H9 (cell line): ENCODE measurements around the gene NDE1. TPM values are rescaled to one million over a fixed set of nuclear protein-coding genes. Genes with fewer than 3 reads are reported as not detected.

Experiments used
- DNase-seq: peaks from one replicate; pipeline ENCODE4 v3.0.0-alpha.2; 2017
- H2AFZ ChIP-seq: one replicate; pipeline ENCODE4 v1.6.1; 2013; ENCODE audit warnings: mild to moderate bottlenecking, low read length, control low read depth, moderate library complexity
- H2AK5ac ChIP-seq: 2 replicates; pipeline ENCODE4 v1.6.1; 2013; ENCODE audit warnings: low read length, control low read depth, mixed read lengths; ENCODE audit not compliant: insufficient read length
- H2BK120ac ChIP-seq: one replicate; pipeline ENCODE4 v1.6.1; 2013; ENCODE audit warnings: low read depth, mild to moderate bottlenecking, low read length, control low read depth, inconsistent platforms; ENCODE audit not compliant: poor library complexity, severe bottlenecking
- H2BK12ac ChIP-seq: 2 replicates; pipeline ENCODE4 v1.6.1; 2013; ENCODE audit warnings: low read length, control low read depth, mixed read lengths, low read depth; ENCODE audit not compliant: insufficient read length
- H2BK15ac ChIP-seq: 2 replicates; pipeline ENCODE4 v1.6.1; 2013; ENCODE audit warnings: low read depth, low read length, control low read depth
- H2BK20ac ChIP-seq: one replicate; pipeline ENCODE4 v1.6.1; 2013; ENCODE audit warnings: low read depth, mild to moderate bottlenecking, low read length, control low read depth, inconsistent platforms; ENCODE audit not compliant: poor library complexity, severe bottlenecking
- H2BK5ac ChIP-seq: 2 replicates; pipeline ENCODE4 v1.6.1; 2013; ENCODE audit warnings: low read length, control low read depth, mixed read lengths; ENCODE audit not compliant: insufficient read length
- H3K14ac ChIP-seq: 2 replicates; pipeline ENCODE4 v1.6.1; 2013; ENCODE audit warnings: low read length, control low read depth; ENCODE audit not compliant: insufficient read depth
- H3K18ac ChIP-seq: 2 replicates; pipeline ENCODE4 v1.6.1; 2013; ENCODE audit warnings: low read depth, mild to moderate bottlenecking, mixed read lengths, low read length, control low read depth; ENCODE audit not compliant: insufficient read length
- H3K23ac ChIP-seq: 2 replicates; pipeline ENCODE4 v1.6.1; 2013; ENCODE audit warnings: low read length, control low read depth, mixed read lengths, low read depth; ENCODE audit not compliant: insufficient read length
- H3K23me2 ChIP-seq: 2 replicates; pipeline ENCODE4 v1.6.1; 2013; ENCODE audit warnings: low read depth, mild to moderate bottlenecking, mixed read lengths, low read length, control low read depth; ENCODE audit not compliant: insufficient read length, poor library complexity, severe bottlenecking
- H3K27ac ChIP-seq: 2 replicates; pipeline ENCODE4 v1.5.1; 2013; ENCODE audit warnings: low read length, control low read depth, mixed read lengths, low read depth; ENCODE audit not compliant: insufficient read length
- H3K27me3 ChIP-seq: 2 replicates; pipeline ENCODE4 v1.6.1; 2013; ENCODE audit warnings: low read length, control low read depth, inconsistent platforms; ENCODE audit not compliant: insufficient read depth
- H3K4ac ChIP-seq: 2 replicates; pipeline ENCODE4 v1.6.1; 2013; ENCODE audit warnings: low read depth, mild to moderate bottlenecking, control low read depth, inconsistent platforms, low read length, moderate library complexity
- H3K4me1 ChIP-seq: 2 replicates; pipeline ENCODE4 v1.6.1; 2013; ENCODE audit warnings: low read length, control low read depth, inconsistent platforms; ENCODE audit not compliant: insufficient read depth
- H3K4me2 ChIP-seq: 2 replicates; pipeline ENCODE4 v1.6.1; 2013; ENCODE audit warnings: low read length, control low read depth, mixed read lengths; ENCODE audit not compliant: insufficient read length, insufficient read depth
- H3K56ac ChIP-seq: 2 replicates; pipeline ENCODE4 v1.6.1; 2013; ENCODE audit warnings: low read depth, mild to moderate bottlenecking, mixed read lengths, low read length, control low read depth; ENCODE audit not compliant: insufficient read length
- H3K79me1 ChIP-seq: 2 replicates; pipeline ENCODE4 v1.6.1; 2013; ENCODE audit warnings: low read depth, mild to moderate bottlenecking, moderate library complexity, low read length, control low read depth, inconsistent platforms; ENCODE audit not compliant: insufficient read depth, poor library complexity, severe bottlenecking
- H3K79me2 ChIP-seq: 2 replicates; pipeline ENCODE4 v1.6.1; 2013; ENCODE audit warnings: low read length, control low read depth, inconsistent platforms; ENCODE audit not compliant: insufficient read depth
- H3K9ac ChIP-seq: 2 replicates; pipeline ENCODE4 v1.6.1; 2013; ENCODE audit warnings: low read length, control low read depth, mixed read lengths; ENCODE audit not compliant: insufficient read length; ENCODE audit errors: extremely low read depth
- H3K9me3 ChIP-seq: one replicate; pipeline ENCODE4 v1.6.1; 2013; ENCODE audit warnings: low read depth, low read length, inconsistent platforms; ENCODE audit not compliant: control insufficient read depth
- H3T11ph ChIP-seq: one replicate; pipeline ENCODE4 v1.6.1; 2013; ENCODE audit warnings: mild to moderate bottlenecking, low read length, control low read depth, inconsistent platforms
- H4K20me1 ChIP-seq: one replicate; pipeline ENCODE4 v1.6.1; 2013; ENCODE audit not compliant: control insufficient read depth, insufficient read length, insufficient read depth
- H4K5ac ChIP-seq: 2 replicates; pipeline ENCODE4 v1.6.1; 2013; ENCODE audit warnings: low read depth, mild to moderate bottlenecking, mixed read lengths, low read length, control low read depth; ENCODE audit not compliant: insufficient read length
- H4K8ac ChIP-seq: replicated peaks from 2 replicates; pipeline ENCODE4 v1.6.1; 2013; ENCODE audit warnings: low read length, control low read depth, mixed read lengths, low read depth; ENCODE audit not compliant: insufficient read length
- H4K91ac ChIP-seq: 2 replicates; pipeline ENCODE4 v1.6.1; 2013; ENCODE audit warnings: low read depth, mild to moderate bottlenecking, moderate library complexity, mixed read lengths, low read length, control low read depth; ENCODE audit not compliant: insufficient read length
- H3K27ac Mint-ChIP-seq, 3 experiments: 2 replicates in 2 of 3; 3 replicates in 1 of 3; pipeline ENCODE4 v1.8.0; 2020 to 2021; ENCODE audit warnings: mixed read lengths in 3 of 3, mild to moderate bottlenecking in 1 of 3, moderate library complexity in 1 of 3
- H3K27me3 Mint-ChIP-seq: 2 replicates; pipeline ENCODE4 v1.8.0; 2021; ENCODE audit warnings: low read depth, mild to moderate bottlenecking, moderate library complexity, mixed read lengths
- H3K36me3 Mint-ChIP-seq, 3 experiments: 2 replicates in 2 of 3; 3 replicates in 1 of 3; pipeline ENCODE4 v1.8.0; 2020 to 2021; ENCODE audit warnings: low read depth in 3 of 3, mixed read lengths in 3 of 3; ENCODE audit not compliant: insufficient read depth in 1 of 3
- H3K4me1 Mint-ChIP-seq, 2 experiments: 2 replicates each; pipeline ENCODE4 v1.8.0; 2020; ENCODE audit warnings: mixed read lengths in 2 of 2
- H3K4me3 Mint-ChIP-seq, 2 experiments: 2 replicates in 1 of 2; 3 replicates in 1 of 2; pipeline ENCODE4 v1.8.0; 2020 to 2021; ENCODE audit warnings: mild to moderate bottlenecking in 2 of 2, mixed read lengths in 2 of 2, moderate library complexity in 1 of 2
- H3K9me3 Mint-ChIP-seq, 2 experiments: 2 replicates in 1 of 2; 3 replicates in 1 of 2; pipeline ENCODE4 v1.8.0; 2020; ENCODE audit warnings: mild to moderate bottlenecking in 2 of 2, mixed read lengths in 2 of 2, moderate library complexity in 1 of 2
- WGBS: extraction: QIAGEN DNeasy Blood & Tissue Kit; methylation state at CpG from one replicate; pipeline ENCODE4 v1.1.7; 2013; ENCODE audit warnings: missing lambda C conversion rate, low lambda C conversion rate, mixed read lengths; ENCODE audit not compliant: insufficient read length; ENCODE audit errors: extremely low coverage; 5-methylcytosine and 5-hydroxymethylcytosine counted together
- total RNA-seq: library from RNA; stranded (reverse); gene quantifications from 2 replicates; pipeline ENCODE4 v1.2.1, GENCODE V29; 2021
- TF ChIP-seq, protein P1 (sequence below): fragments of 200-600 bp; sonication (generic); conservative IDR thresholded peaks from 3 replicates; pipeline ENCODE4 v1.8.0; 2021; ENCODE audit warnings: antibody characterized with exemption, mild to moderate bottlenecking

The NDE1 gene
- total RNA-seq, 1 experiment from 2014 or later, result 49.6 TPM

DNA sequence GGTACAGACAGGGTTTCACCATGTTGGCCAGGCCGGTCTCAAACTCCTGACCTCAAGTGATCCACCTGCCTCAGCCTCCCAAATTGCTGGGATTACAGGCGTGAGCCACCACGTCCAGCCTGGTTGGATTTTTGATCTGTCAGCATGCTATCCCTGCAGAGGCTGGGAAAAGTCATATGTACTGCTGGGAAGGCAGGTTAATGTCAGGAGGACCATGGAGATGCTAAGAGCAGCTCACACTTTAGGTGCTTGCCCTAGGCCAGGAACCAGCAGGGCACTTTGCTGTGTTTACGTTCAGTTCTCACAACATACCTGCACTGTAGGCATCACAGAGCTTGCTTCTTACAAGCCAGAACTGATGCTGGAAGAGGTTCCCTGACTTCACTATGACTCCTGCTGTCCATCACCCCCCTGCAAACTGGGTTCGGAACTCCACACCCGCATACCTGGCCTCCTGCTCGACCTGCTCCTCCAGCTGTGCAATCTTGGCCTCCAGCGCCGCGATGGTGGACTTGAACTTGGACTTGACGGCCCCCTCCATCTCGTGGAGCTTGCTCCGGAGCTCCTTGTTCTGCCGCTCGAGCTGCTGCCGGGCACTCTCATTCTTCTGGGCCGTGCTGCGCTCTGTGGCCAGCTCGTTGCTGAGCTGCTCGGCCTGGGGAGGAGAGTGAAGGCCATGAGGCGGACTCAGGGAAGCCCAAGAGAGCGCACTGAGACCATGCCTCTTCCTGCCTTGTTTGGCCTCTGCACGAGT, 66.8 kb downstream of the NDE1 start:
- H3K4me3 Mint-ChIP-seq, result no peak overlapping the region
- no peak overlapping the region for H3K4ac ChIP-seq
- no peaks in the 10 kb centered on the region for H3K9me3 Mint-ChIP-seq

More for the DNA sequence above, 66.8 kb downstream of the NDE1 start:
- TF ChIP-seq, protein P1, sequence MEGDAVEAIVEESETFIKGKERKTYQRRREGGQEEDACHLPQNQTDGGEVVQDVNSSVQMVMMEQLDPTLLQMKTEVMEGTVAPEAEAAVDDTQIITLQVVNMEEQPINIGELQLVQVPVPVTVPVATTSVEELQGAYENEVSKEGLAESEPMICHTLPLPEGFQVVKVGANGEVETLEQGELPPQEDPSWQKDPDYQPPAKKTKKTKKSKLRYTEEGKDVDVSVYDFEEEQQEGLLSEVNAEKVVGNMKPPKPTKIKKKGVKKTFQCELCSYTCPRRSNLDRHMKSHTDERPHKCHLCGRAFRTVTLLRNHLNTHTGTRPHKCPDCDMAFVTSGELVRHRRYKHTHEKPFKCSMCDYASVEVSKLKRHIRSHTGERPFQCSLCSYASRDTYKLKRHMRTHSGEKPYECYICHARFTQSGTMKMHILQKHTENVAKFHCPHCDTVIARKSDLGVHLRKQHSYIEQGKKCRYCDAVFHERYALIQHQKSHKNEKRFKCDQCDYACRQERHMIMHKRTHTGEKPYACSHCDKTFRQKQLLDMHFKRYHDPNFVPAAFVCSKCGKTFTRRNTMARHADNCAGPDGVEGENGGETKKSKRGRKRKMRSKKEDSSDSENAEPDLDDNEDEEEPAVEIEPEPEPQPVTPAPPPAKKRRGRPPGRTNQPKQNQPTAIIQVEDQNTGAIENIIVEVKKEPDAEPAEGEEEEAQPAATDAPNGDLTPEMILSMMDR, result no peak
- no peaks in the 10 kb centered on the region for H3K27me3 ChIP-seq
- H3K18ac ChIP-seq, result no peak overlapping the region
- Mint-ChIP-seq H3K4me1 (peaks cover 4 to 8% of the 10 kb centered on the region in 2 experiments), H3K27me3 (peaks cover 2% of the 10 kb centered on the region), H3K36me3 (peaks cover 0 to 13% (median 0%) of the 10 kb centered on the region in 3 experiments; a peak in 4 of 7 replicates), H3K27ac (no peak overlapping the region; a peak in 2 of 7 replicates)
- no peaks in the 10 kb centered on the region for H3K79me2 ChIP-seq
- no peak overlapping the region for H4K91ac ChIP-seq
- WGBS, result no CpG with 5 or more reads among the region's 23 CpGs
- H3K4me2 ChIP-seq, result no peak overlapping the region
- no peak overlapping the region for H3K9ac ChIP-seq
- no peak overlapping the region for H3K56ac ChIP-seq
- H4K8ac ChIP-seq, result no peak overlapping the region
- H3T11ph ChIP-seq, result no peak overlapping the region
- H2BK120ac ChIP-seq, result no peak overlapping the region
- no peak overlapping the region for H2AK5ac ChIP-seq
- no peaks in the 10 kb centered on the region for H3K9me3 ChIP-seq
- no peak overlapping the region for H2BK15ac ChIP-seq
- no peak overlapping the region for H2BK20ac ChIP-seq
- H2BK12ac ChIP-seq, result no peak overlapping the region
- H2BK5ac ChIP-seq, result no peak overlapping the region
- H4K20me1 ChIP-seq, result no peaks in the 10 kb centered on the region
- H2AFZ ChIP-seq, result no peak overlapping the region
- no peaks in the 10 kb centered on the region for H3K23me2 ChIP-seq
- no peak overlapping the region for H3K27ac ChIP-seq
- H3K14ac ChIP-seq, result no peak overlapping the region
- H3K4me1 ChIP-seq, result no peaks in the 10 kb centered on the region
- no peak overlapping the region for H3K23ac ChIP-seq
- no peak for DNase-seq
- H3K79me1 ChIP-seq, result no peaks in the 10 kb centered on the region
- no peak overlapping the region for H4K5ac ChIP-seq
